Coronary artery (tissue), 2 donors: Measurements from ENCODE around the gene PAPPA.

ENCODE experiments used
- DNase-seq: peaks from one replicate; pipeline ENCODE4 v3.0.0-alpha.2; 2017; ENCODE audit warnings: low spot score
- H3K27ac ChIP-seq, 2 donors: fragments of 200-600 bp; sonication (generic); one replicate each; pipeline ENCODE4 v1.5.1; 2016 to 2019
- H3K4me3 ChIP-seq: fragments of 200-600 bp; sonication (generic); 2 replicates; pipeline ENCODE4 v1.5.1; 2016; ENCODE audit warnings: mild to moderate bottlenecking, moderate library complexity
- CTCF ChIP-seq: fragments of 200-600 bp; sonication (generic); IDR thresholded peaks from one replicate; pipeline ENCODE4 v1.5.1; 2019; ENCODE audit warnings: antibody characterized with exemption

PAPPA gene

GRCh38 chr9:116208417-116209232, 55.0 kb downstream of the PAPPA start:
- TF ChIP-seq CTCF = no peak
- H3K4me3 ChIP-seq = no peak overlapping the region
- no peak for DNase-seq
- no peak overlapping the region for H3K27ac ChIP-seq

- TF ChIP-seq CTCF = no peak
- H3K4me3 ChIP-seq = no peak overlapping the region
- H3K27ac ChIP-seq = no peak overlapping the region
- no peak for DNase-seq
These were observed 56.0 kb downstream of the PAPPA start for GRCh38 chr9:116209414-116210116.

- no peak for DNase-seq
- no peak overlapping the region for H3K27ac ChIP-seq
- no peak overlapping the region for H3K4me3 ChIP-seq
- no peak for TF ChIP-seq CTCF
These were observed 59.5 kb downstream of the PAPPA start for GRCh38 chr9:116212986-116213692.

GRCh38 chr9:116213693-116214047, 60.1 kb downstream of the PAPPA start:
- TF ChIP-seq CTCF = no peak
- Histone ChIP-seq H3K27ac (no peak overlapping the region), H3K4me3 (no peak overlapping the region)
- no peak for DNase-seq

- no peak overlapping the region for H3K4me3 ChIP-seq
- DNase-seq = no peak
- no peak for TF ChIP-seq CTCF
- no peak overlapping the region for H3K27ac ChIP-seq
These were observed 64.8 kb downstream of the PAPPA start for GRCh38 chr9:116218399-116218798.

- no peak for TF ChIP-seq CTCF
- no peak overlapping the region for H3K27ac ChIP-seq
- no peak overlapping the region for H3K4me3 ChIP-seq
- DNase-seq = no peak
These were observed 66.1 kb downstream of the PAPPA start for GRCh38 chr9:116219686-116220085.
